HCT116 (cell line): ENCODE measurements around the gene RNF11. TPM values are rescaled to one million over a fixed set of nuclear protein-coding genes. Genes with fewer than 3 reads are reported as not detected.

Source experiments
- ATAC-seq: fragments of 200-7000 bp; cut with Tn5 transposase; 2 replicates; pipeline ENCODE4 v1.9.1; 2020; ENCODE audit warnings: mild to moderate bottlenecking, moderate library complexity
- BruUV-seq: library from RNA; stranded (reverse); fragments of 400-500 nt; replicated peaks from 2 replicates; lab custom pipeline; 2021; lab: Mats Ljungman, UMichigan
- CTCF ChIA-PET: fragments of 300-600 bp; sonication (Branson Sonifier 250); formaldehyde crosslinking; loops from one replicate; lab custom pipeline; 2021; ENCODE audit warnings: antibody characterized with exemption; lab: Charles Lee
- POLR2A ChIA-PET: fragments of 300-600, 350-600 bp; sonication (Branson Sonifier 250); formaldehyde crosslinking; loops from one replicate; lab custom pipeline; 2021; ENCODE audit warnings: antibody characterized with exemption; lab: Charles Lee
- RAD21 ChIA-PET, 2 experiments: fragments of 300-600 bp; sonication (Branson Sonifier 250); formaldehyde crosslinking; loops; one replicate each; lab custom pipeline; 2023; ENCODE audit warnings: low total read pairs in 2 of 2; ENCODE audit not compliant: uncharacterized antibody in 2 of 2, unreplicated experiment in 2 of 2, low non-redundant PET in 1 of 2; lab: Charles Lee
- DNase-seq: peaks from one replicate; pipeline ENCODE4 v3.0.0-alpha.2; 2010; ENCODE audit warnings: low read depth, low spot score
- H2AFZ ChIP-seq: fragments of 200-600 bp; shearing (Covaris generic), sonication (generic); 2 replicates; pipeline ENCODE4 v1.6.1; 2017; ENCODE audit warnings: low read depth, mixed run types, mixed read lengths, antibody characterized with exemption, low read length; ENCODE audit not compliant: poor library complexity, severe bottlenecking
- H3K27ac ChIP-seq: 2 replicates; pipeline ENCODE4 v1.5.1; 2012; ENCODE audit warnings: low read depth, low read length
- H3K27me3 ChIP-seq: fragments of 200-600 bp; sonication (generic); 2 replicates; pipeline ENCODE4 v1.6.1; 2016; ENCODE audit warnings: mixed run types, low read length, mixed read lengths; ENCODE audit not compliant: insufficient read depth
- H3K36me3 ChIP-seq, 2 experiments: fragments of 200-500 bp in 1 of 2; fragments of 200-600 bp in 1 of 2; sonication (Bioruptor generic) in 1 of 2; sonication (generic) in 1 of 2; 2 replicates each; pipeline versions ENCODE4 v1.5.1 to v1.6.1; 2014 to 2016; ENCODE audit warnings: low read length in 2 of 2, inconsistent platforms in 1 of 2, mixed read lengths in 1 of 2, mixed run types in 1 of 2; ENCODE audit not compliant: insufficient read depth in 2 of 2, control insufficient read depth in 1 of 2
- H3K4me1 ChIP-seq, 2 experiments: fragments of 200-600 bp in 1 of 2; sonication (generic) in 1 of 2; 2 replicates each; pipeline versions ENCODE4 v1.5.1 to v1.6.1; 2012 to 2017; ENCODE audit warnings: low read length in 2 of 2, inconsistent platforms in 1 of 2, mild to moderate bottlenecking in 1 of 2, mixed read lengths in 1 of 2, mixed run types in 1 of 2, moderate library complexity in 1 of 2; ENCODE audit not compliant: insufficient read depth in 2 of 2, control insufficient read depth in 1 of 2
- H3K4me2 ChIP-seq: fragments of 200-600 bp; sonication (generic); 2 replicates; pipeline ENCODE4 v1.6.1; 2017; ENCODE audit warnings: mixed run types, low read length, mixed read lengths
- H3K4me3 ChIP-seq, 2 experiments: fragments of 200-600 bp in 1 of 2; sonication (generic) in 1 of 2; replicated peaks in 1 of 2; 2 replicates each; pipeline ENCODE4 v1.5.1; 2011 to 2016; ENCODE audit warnings: low read length in 2 of 2, control low read depth in 1 of 2, low read depth in 1 of 2, mild to moderate bottlenecking in 1 of 2, mixed read lengths in 1 of 2, mixed run types in 1 of 2
- H3K79me2 ChIP-seq: fragments of 200-600 bp; sonication (generic); 2 replicates; pipeline ENCODE4 v1.6.1; 2017; ENCODE audit warnings: mild to moderate bottlenecking, mixed run types, low read length, moderate library complexity, mixed read lengths; ENCODE audit not compliant: insufficient read depth
- H3K9ac ChIP-seq: fragments of 200-600 bp; sonication (generic); 2 replicates; pipeline ENCODE4 v1.6.1; 2016; ENCODE audit warnings: low read length, mixed read lengths
- H3K9me2 ChIP-seq: fragments of 200-600 bp; sonication (generic), shearing (Covaris generic); 2 replicates; pipeline ENCODE4 v1.6.1; 2017; ENCODE audit warnings: mixed run types, mild to moderate bottlenecking, moderate library complexity; ENCODE audit not compliant: insufficient read depth
- H3K9me3 ChIP-seq, 2 experiments: fragments of 200-500 bp in 1 of 2; fragments of 200-600 bp in 1 of 2; sonication (Bioruptor generic) in 1 of 2; sonication (generic) in 1 of 2; 2 replicates each; pipeline ENCODE4 v1.6.1; 2014 to 2017; ENCODE audit warnings: low read length in 2 of 2, mixed read lengths in 2 of 2, inconsistent platforms in 1 of 2, low read depth in 1 of 2, mild to moderate bottlenecking in 1 of 2, mixed run types in 1 of 2, moderate library complexity in 1 of 2; ENCODE audit not compliant: control insufficient read depth in 1 of 2, insufficient read depth in 1 of 2
- H4K20me1 ChIP-seq: fragments of 200-600 bp; sonication (generic), shearing (Covaris generic); 2 replicates; pipeline ENCODE4 v1.6.1; 2017; ENCODE audit warnings: mixed run types, mild to moderate bottlenecking, moderate library complexity; ENCODE audit not compliant: insufficient read depth
- CBX3 ChIP-seq: IDR thresholded peaks from 2 replicates; pipeline ENCODE4 v1.6.1; 2012; ENCODE audit warnings: low read depth
- CEBPB ChIP-seq: IDR thresholded peaks from 2 replicates; pipeline ENCODE4 v1.6.1; 2012; ENCODE audit warnings: low read depth
- ELF1 ChIP-seq: IDR thresholded peaks from 2 replicates; pipeline ENCODE4 v1.6.1; 2012; ENCODE audit warnings: low read depth, borderline replicate concordance
- EZH2phosphoT487 ChIP-seq: fragments of 200-600 bp; IDR thresholded peaks from 2 replicates; pipeline ENCODE4 v1.6.1; 2018; ENCODE audit warnings: antibody characterized with exemption, borderline replicate concordance
- POLR2A ChIP-seq: IDR thresholded peaks from 2 replicates; pipeline ENCODE4 v1.7.0; 2011; ENCODE audit warnings: borderline replicate concordance; ENCODE audit not compliant: insufficient read depth, insufficient read length; ENCODE audit errors: extremely low read depth
- POLR2AphosphoS5 ChIP-seq: IDR thresholded peaks from 2 replicates; pipeline ENCODE4 v1.6.1; 2011; ENCODE audit warnings: mild to moderate bottlenecking, low read depth, low read length, moderate library complexity
- SIN3A ChIP-seq: IDR thresholded peaks from 2 replicates; pipeline ENCODE4 v1.6.1; 2012; ENCODE audit warnings: low read depth
- SP1 ChIP-seq: IDR thresholded peaks from 2 replicates; pipeline ENCODE4 v1.6.1; 2012; ENCODE audit warnings: low read depth
- SRF ChIP-seq: IDR thresholded peaks from 2 replicates; pipeline ENCODE4 v1.6.1; 2012; ENCODE audit warnings: low read depth
- TCF7L2 ChIP-seq: IDR thresholded peaks from 2 replicates; pipeline ENCODE4 v1.7.0; 2011; ENCODE audit warnings: borderline replicate concordance, inconsistent platforms; ENCODE audit not compliant: insufficient read depth, insufficient read length; ENCODE audit errors: extremely low read depth
- YY1 ChIP-seq: IDR thresholded peaks from 2 replicates; pipeline ENCODE4 v1.6.1; 2011; ENCODE audit warnings: low read length, low read depth, moderate library complexity, mild to moderate bottlenecking; ENCODE audit not compliant: insufficient replicate concordance; ENCODE audit errors: extremely low read depth
- ZFX ChIP-seq: fragments of 450-650 bp; IDR thresholded peaks from 2 replicates; pipeline ENCODE4 v1.6.1; 2017
- intact Hi-C: fragments of 100-400 bp; cut with micrococcal nuclease; formaldehyde crosslinking; loops from 2 replicates; pipeline ENCODE4 v1.10.0; 2022
- total RNA-seq: library from RNA; stranded (reverse); gene quantifications from one replicate; pipeline ENCODE4 v1.2.1, GENCODE V29; 2021; ENCODE audit not compliant: unreplicated experiment
- TF ChIP-seq, protein P1 (sequence below): IDR thresholded peaks from 2 replicates; pipeline ENCODE4 v1.6.1; 2012
- TF ChIP-seq, protein P2 (sequence below), 3 experiments: fragments of 200-600 bp in 1 of 3; sonication (generic) in 1 of 3; IDR thresholded peaks in 2 of 3; conservative IDR thresholded peaks in 1 of 3; 2 replicates each; pipeline ENCODE4 v1.5.1; 2012 to 2017; ENCODE audit warnings: low read depth in 2 of 3, low read length in 2 of 3, antibody characterized with exemption in 1 of 3, borderline replicate concordance in 1 of 3, control low read depth in 1 of 3, mild to moderate bottlenecking in 1 of 3, mixed read lengths in 1 of 3, mixed run types in 1 of 3, moderate library complexity in 1 of 3; ENCODE audit not compliant: insufficient read depth in 1 of 3
- TF ChIP-seq, protein P3 (sequence below): IDR thresholded peaks from 2 replicates; pipeline ENCODE4 v1.6.1; 2012; ENCODE audit warnings: low read depth

The RNF11 gene
- total RNA-seq, 1 experiment from 2014 or later: 60.9 TPM

DNA sequence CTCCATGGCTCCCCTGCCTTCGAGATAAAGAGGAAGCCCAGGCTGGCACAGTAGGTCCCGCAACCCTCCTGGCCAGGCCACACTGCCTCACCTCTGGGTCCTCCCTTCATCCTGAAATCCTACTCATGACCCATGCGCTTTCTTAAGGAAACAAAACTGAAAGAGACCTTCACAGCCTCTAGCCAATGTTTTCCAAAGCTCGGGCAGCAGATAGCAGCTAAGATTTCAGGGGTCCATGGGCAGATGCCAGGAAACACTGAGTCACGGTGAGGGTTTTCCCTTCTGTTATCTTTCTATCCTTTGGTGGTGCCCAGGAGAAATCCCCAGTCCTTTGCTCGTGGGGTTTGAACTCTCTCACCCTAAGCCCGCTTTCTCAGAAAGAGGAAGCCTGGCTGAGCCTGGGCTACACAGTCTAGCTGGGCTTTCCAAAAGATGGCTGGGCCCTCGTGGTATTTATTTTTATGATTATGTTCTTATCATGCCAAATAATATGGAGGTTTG lies 67.7 kb downstream of the RNF11 start:
- CTCF ChIA-PET: no interaction called here
- Histone ChIP-seq H3K9ac (no peak overlapping the region), H2AFZ (no peak overlapping the region), H3K4me1 (peaks cover 0 to 9% of the 10 kb centered on the region in 2 experiments; a peak in 3 of 4 replicates), H3K27me3 (no peaks in the 10 kb centered on the region), H3K9me2 (no peaks in the 10 kb centered on the region), H3K9me3 (no peaks in the 10 kb centered on the region), H3K27ac (no peak overlapping the region), H3K79me2 (no peaks in the 10 kb centered on the region), H3K4me3 (no peak overlapping the region), H3K4me2 (no peak overlapping the region), H4K20me1 (no peaks in the 10 kb centered on the region), H3K36me3 (no peaks in the 10 kb centered on the region)
- DNase-seq (no peak), ATAC-seq (no peak)
- no TSS peak for BruUV-seq
- POLR2A ChIA-PET: no interaction called here
- TF ChIP-seq SP1 (no peak), POLR2A (no peak), SIN3A (no peak)
- TF ChIP-seq, protein P1, sequence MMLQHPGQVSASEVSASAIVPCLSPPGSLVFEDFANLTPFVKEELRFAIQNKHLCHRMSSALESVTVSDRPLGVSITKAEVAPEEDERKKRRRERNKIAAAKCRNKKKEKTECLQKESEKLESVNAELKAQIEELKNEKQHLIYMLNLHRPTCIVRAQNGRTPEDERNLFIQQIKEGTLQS: no peak
- intact Hi-C loops: no loop called here
- RAD21 ChIA-PET: no interaction called here

DNA sequence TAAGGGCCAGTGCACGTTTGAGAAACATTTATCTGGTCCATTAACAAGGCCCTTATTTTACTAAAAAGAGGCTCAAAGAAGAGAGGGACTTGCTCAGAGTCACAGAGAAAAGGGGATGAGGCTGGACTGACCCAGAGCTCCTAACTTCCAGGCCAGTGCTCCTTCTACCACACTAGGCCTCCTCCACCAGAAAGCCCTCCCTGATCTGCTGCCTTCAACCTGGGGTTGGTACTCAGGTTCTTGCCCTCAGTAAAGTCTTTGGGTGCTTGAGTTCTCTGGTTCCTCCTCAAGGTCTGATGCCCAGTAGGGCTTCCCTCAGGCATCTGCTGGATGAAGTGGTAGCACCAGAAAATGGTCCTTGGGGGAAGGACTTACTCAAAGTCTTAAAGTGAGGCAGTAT lies 68.3 kb downstream of the RNF11 start:
- Histone ChIP-seq H2AFZ (no peak overlapping the region), H3K9ac (no peak overlapping the region), H3K4me1 (peaks cover 0 to 10% of the 10 kb centered on the region in 2 experiments; a peak in 3 of 4 replicates), H3K4me2 (no peak overlapping the region), H3K36me3 (no peaks in the 10 kb centered on the region), H3K79me2 (no peaks in the 10 kb centered on the region), H3K9me2 (no peaks in the 10 kb centered on the region), H3K9me3 (no peaks in the 10 kb centered on the region), H4K20me1 (no peaks in the 10 kb centered on the region), H3K4me3 (no peak overlapping the region), H3K27me3 (no peaks in the 10 kb centered on the region), H3K27ac (no peak overlapping the region)
- no TSS peak for BruUV-seq
- ChIA-PET CTCF (no interaction called here), POLR2A (no interaction called here), RAD21 (no interaction called here)
- no peak for TF ChIP-seq ZFX
- no peak for TF ChIP-seq ELF1
- no peak for TF ChIP-seq CEBPB
- TF ChIP-seq SRF: no peak
- TF ChIP-seq SIN3A: no peak
- TF ChIP-seq, protein P2, sequence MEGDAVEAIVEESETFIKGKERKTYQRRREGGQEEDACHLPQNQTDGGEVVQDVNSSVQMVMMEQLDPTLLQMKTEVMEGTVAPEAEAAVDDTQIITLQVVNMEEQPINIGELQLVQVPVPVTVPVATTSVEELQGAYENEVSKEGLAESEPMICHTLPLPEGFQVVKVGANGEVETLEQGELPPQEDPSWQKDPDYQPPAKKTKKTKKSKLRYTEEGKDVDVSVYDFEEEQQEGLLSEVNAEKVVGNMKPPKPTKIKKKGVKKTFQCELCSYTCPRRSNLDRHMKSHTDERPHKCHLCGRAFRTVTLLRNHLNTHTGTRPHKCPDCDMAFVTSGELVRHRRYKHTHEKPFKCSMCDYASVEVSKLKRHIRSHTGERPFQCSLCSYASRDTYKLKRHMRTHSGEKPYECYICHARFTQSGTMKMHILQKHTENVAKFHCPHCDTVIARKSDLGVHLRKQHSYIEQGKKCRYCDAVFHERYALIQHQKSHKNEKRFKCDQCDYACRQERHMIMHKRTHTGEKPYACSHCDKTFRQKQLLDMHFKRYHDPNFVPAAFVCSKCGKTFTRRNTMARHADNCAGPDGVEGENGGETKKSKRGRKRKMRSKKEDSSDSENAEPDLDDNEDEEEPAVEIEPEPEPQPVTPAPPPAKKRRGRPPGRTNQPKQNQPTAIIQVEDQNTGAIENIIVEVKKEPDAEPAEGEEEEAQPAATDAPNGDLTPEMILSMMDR (IDR thresholded peaks at IDR 0.05 in 2 of 3, conservative IDR thresholded peaks at IDR 0.05 in 1 of 3; ENCODE audit: borderline replicate concordance in 1 of 3, insufficient read depth in 1 of 3, low read depth in 2 of 3, low read length in 2 of 3): no peak
- no peak for TF ChIP-seq YY1
- TF ChIP-seq, protein P3, sequence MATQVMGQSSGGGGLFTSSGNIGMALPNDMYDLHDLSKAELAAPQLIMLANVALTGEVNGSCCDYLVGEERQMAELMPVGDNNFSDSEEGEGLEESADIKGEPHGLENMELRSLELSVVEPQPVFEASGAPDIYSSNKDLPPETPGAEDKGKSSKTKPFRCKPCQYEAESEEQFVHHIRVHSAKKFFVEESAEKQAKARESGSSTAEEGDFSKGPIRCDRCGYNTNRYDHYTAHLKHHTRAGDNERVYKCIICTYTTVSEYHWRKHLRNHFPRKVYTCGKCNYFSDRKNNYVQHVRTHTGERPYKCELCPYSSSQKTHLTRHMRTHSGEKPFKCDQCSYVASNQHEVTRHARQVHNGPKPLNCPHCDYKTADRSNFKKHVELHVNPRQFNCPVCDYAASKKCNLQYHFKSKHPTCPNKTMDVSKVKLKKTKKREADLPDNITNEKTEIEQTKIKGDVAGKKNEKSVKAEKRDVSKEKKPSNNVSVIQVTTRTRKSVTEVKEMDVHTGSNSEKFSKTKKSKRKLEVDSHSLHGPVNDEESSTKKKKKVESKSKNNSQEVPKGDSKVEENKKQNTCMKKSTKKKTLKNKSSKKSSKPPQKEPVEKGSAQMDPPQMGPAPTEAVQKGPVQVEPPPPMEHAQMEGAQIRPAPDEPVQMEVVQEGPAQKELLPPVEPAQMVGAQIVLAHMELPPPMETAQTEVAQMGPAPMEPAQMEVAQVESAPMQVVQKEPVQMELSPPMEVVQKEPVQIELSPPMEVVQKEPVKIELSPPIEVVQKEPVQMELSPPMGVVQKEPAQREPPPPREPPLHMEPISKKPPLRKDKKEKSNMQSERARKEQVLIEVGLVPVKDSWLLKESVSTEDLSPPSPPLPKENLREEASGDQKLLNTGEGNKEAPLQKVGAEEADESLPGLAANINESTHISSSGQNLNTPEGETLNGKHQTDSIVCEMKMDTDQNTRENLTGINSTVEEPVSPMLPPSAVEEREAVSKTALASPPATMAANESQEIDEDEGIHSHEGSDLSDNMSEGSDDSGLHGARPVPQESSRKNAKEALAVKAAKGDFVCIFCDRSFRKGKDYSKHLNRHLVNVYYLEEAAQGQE: no peak
- no peak for TF ChIP-seq POLR2AphosphoS5
- TF ChIP-seq TCF7L2: no peak
- no peak for TF ChIP-seq EZH2phosphoT487
- no peak for TF ChIP-seq POLR2A
- TF ChIP-seq CBX3: no peak
- DNase-seq: no peak
- intact Hi-C loops: no loop called here
- no peak for ATAC-seq
